Measurements from ENCODE around the gene HACE1. TPM values are rescaled to one million over a fixed set of nuclear protein-coding genes. Genes with fewer than 3 reads are reported as not detected.
"Not testable (repeated sequence)": the region's sequence is repeated elsewhere in the genome, so short reads cannot be mapped to it uniquely, and the experiment has no call there.

The HACE1 gene
- total RNA-seq, 1 experiment from 2014 or later: 4.3 TPM

DNA sequence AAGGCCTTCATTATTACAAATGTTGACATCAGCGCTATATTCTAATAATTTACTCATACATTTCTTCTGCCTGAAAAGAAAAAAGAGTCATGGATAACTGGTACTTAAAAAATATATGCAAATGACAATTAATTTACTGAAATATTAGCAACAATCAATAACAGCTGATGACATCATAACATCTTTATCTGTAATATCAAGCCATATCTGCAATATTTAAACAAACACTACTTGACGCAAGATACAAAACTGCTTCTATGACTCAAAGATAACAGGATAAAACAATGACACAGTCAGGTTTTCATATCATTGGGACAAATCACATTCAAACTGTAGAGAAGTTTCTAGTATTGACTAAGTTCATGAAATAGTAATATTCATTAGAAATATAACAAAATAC, 16.5 kb downstream of the HACE1 start:
- H3F3A ChIP-seq (ENCODE audit: low read length, unreplicated experiment): no peaks in the 10 kb centered on the region
- intact Hi-C loops (cut with micrococcal nuclease): no loop called here
- CTCF ChIA-PET: no interaction called here

DNA sequence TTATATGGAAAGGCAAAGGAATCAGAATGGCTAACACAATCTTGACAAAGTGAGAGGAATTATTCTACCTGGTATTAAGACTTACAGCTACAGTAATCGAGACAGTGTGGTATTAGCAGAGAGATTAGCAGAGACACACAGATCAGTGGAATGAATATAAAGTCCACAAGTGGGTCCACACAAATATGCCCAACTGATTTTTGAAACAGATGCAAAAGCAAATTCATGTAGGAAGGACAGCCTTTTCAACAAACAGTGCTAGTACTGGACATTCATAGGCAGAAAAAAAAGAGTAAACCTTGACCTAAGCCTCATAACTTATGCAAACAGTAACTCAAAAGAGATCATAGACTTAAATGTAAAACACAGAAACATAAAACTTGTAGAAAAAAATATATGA, 22.6 kb downstream of the HACE1 start:
- Histone ChIP-seq H3K4me2 (ENCODE audit: low read length) (no peak overlapping the region), H3F3A (ENCODE audit: low read length, unreplicated experiment) (no peaks in the 10 kb centered on the region), H4K20me1 (ENCODE audit: low read length) (no peaks in the 10 kb centered on the region), H3K9me3 (ENCODE audit: low read length) (no peaks in the 10 kb centered on the region), H3K79me2 (ENCODE audit: low read length) (no peaks in the 10 kb centered on the region), H3K36me3 (ENCODE audit: low read depth, low read length) (no peaks in the 10 kb centered on the region), H3K9ac (ENCODE audit: low read length) (no peak overlapping the region), H2AFZ (ENCODE audit: low read length) (no peak overlapping the region), H3K27me3 (ENCODE audit: low read length) (no peaks in the 10 kb centered on the region), H3K4me1 (ENCODE audit: insufficient read depth, low read length) (no peaks in the 10 kb centered on the region), H3K9me2 (replicated peaks; ENCODE audit: low read length) (no peaks in the 10 kb centered on the region), H3K4me3 (ENCODE audit: low read length) (no peak overlapping the region), H3K27ac (ENCODE audit: low read length) (no peak overlapping the region)
- TF ChIP-seq, protein P1, sequence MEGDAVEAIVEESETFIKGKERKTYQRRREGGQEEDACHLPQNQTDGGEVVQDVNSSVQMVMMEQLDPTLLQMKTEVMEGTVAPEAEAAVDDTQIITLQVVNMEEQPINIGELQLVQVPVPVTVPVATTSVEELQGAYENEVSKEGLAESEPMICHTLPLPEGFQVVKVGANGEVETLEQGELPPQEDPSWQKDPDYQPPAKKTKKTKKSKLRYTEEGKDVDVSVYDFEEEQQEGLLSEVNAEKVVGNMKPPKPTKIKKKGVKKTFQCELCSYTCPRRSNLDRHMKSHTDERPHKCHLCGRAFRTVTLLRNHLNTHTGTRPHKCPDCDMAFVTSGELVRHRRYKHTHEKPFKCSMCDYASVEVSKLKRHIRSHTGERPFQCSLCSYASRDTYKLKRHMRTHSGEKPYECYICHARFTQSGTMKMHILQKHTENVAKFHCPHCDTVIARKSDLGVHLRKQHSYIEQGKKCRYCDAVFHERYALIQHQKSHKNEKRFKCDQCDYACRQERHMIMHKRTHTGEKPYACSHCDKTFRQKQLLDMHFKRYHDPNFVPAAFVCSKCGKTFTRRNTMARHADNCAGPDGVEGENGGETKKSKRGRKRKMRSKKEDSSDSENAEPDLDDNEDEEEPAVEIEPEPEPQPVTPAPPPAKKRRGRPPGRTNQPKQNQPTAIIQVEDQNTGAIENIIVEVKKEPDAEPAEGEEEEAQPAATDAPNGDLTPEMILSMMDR (conservative IDR thresholded peaks at IDR 0.05; ENCODE audit: low read depth, low read length): no peak
- no peak for TF ChIP-seq EZH2 (IDR thresholded peaks at IDR 0.05; ENCODE audit: low read length, unreplicated experiment)
- CTCF ChIA-PET: no interaction called here
- no peak for ATAC-seq
- BruUV-seq (replicated peaks): no TSS peak
- intact Hi-C loops (cut with micrococcal nuclease): no loop called here
- no peak for DNase-seq
- POLR2A ChIA-PET (ENCODE audit: unreplicated experiment): no interaction called here

More for the DNA sequence above, 16.5 kb downstream of the HACE1 start:
- H3K27me3 ChIP-seq (ENCODE audit: low read length): no peaks in the 10 kb centered on the region
- POLR2A ChIA-PET (ENCODE audit: unreplicated experiment): no interaction called here
- ATAC-seq (no peak), DNase-seq (no peak)
- no peak overlapping the region for H3K27ac ChIP-seq (ENCODE audit: low read length)
- H3K4me2 ChIP-seq (ENCODE audit: low read length): no peak overlapping the region
- no peaks in the 10 kb centered on the region for H4K20me1 ChIP-seq (ENCODE audit: low read length)
- no peaks in the 10 kb centered on the region for H3K4me1 ChIP-seq (ENCODE audit: insufficient read depth, low read length)
- H3K9me3 ChIP-seq (ENCODE audit: low read length): no peaks in the 10 kb centered on the region
- BruUV-seq (replicated peaks): no TSS peak
- no peak overlapping the region for H3K9ac ChIP-seq (ENCODE audit: low read length)
- no peaks in the 10 kb centered on the region for H3K36me3 ChIP-seq (ENCODE audit: low read depth, low read length)
- H3K9me2 ChIP-seq (replicated peaks; ENCODE audit: low read length): no peaks in the 10 kb centered on the region
- no peak overlapping the region for H2AFZ ChIP-seq (ENCODE audit: low read length)
- no peak overlapping the region for H3K4me3 ChIP-seq (ENCODE audit: low read length)
- H3K79me2 ChIP-seq (ENCODE audit: low read length): no peaks in the 10 kb centered on the region
- no peak for TF ChIP-seq EZH2 (IDR thresholded peaks at IDR 0.05; ENCODE audit: low read length, unreplicated experiment)
- TF ChIP-seq, protein P1 (conservative IDR thresholded peaks at IDR 0.05; ENCODE audit: low read depth, low read length): no peak
- no peak for TF ChIP-seq EZH2phosphoT487 (IDR thresholded peaks at IDR 0.05; ENCODE audit: borderline replicate concordance, low read length)

DNA sequence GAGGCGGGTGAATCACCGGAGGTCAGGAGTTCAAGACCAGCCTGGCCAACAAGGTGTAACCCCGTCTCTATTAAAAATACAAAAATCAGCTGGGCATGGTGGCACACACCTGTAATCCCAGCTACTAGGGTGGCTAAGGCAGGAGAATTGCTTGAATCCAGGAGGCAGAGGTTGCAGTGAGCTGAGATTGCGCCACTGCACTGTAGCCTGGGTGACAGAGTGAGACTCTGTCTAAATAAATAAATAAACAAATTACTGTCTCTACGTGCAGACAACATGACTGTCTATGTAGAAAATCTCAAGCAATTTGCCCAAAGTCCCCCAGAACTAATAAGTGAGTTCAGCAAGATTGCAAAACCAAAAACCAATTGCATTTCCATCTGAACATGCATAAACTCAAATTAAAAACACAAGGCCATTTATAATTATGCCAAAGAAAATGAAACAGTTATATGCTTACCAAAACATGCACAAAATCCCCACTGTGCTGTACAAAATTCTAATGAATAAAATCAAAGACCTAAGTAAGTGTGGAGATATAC, 23.2 kb downstream of the HACE1 start:
- H2AFZ ChIP-seq (ENCODE audit: low read length); H3K9me2 ChIP-seq (replicated peaks; ENCODE audit: low read length); CTCF ChIA-PET; H3K4me3 ChIP-seq (ENCODE audit: low read length); H3F3A ChIP-seq (ENCODE audit: low read length, unreplicated experiment); BruUV-seq (replicated peaks); H4K20me1 ChIP-seq (ENCODE audit: low read length); H3K36me3 ChIP-seq (ENCODE audit: low read depth, low read length); ATAC-seq; H3K9ac ChIP-seq (ENCODE audit: low read length); H3K27ac ChIP-seq (ENCODE audit: low read length); H3K79me2 ChIP-seq (ENCODE audit: low read length); H3K9me3 ChIP-seq (ENCODE audit: low read length); POLR2A ChIA-PET (ENCODE audit: unreplicated experiment); intact Hi-C loops (cut with micrococcal nuclease); DNase-seq; H3K4me2 ChIP-seq (ENCODE audit: low read length); H3K27me3 ChIP-seq (ENCODE audit: low read length); H3K4me1 ChIP-seq (ENCODE audit: insufficient read depth, low read length): not testable (repeated sequence)

All from PC-3 (cell line).